ENCODE data around the gene TMEM53. TPM values are rescaled to one million over a fixed set of nuclear protein-coding genes. Genes with fewer than 3 reads are reported as not detected.

Gene TMEM53
- total RNA-seq, 2 experiments from 2014 or later: 2.5 to 2.6 TPM

DNA sequence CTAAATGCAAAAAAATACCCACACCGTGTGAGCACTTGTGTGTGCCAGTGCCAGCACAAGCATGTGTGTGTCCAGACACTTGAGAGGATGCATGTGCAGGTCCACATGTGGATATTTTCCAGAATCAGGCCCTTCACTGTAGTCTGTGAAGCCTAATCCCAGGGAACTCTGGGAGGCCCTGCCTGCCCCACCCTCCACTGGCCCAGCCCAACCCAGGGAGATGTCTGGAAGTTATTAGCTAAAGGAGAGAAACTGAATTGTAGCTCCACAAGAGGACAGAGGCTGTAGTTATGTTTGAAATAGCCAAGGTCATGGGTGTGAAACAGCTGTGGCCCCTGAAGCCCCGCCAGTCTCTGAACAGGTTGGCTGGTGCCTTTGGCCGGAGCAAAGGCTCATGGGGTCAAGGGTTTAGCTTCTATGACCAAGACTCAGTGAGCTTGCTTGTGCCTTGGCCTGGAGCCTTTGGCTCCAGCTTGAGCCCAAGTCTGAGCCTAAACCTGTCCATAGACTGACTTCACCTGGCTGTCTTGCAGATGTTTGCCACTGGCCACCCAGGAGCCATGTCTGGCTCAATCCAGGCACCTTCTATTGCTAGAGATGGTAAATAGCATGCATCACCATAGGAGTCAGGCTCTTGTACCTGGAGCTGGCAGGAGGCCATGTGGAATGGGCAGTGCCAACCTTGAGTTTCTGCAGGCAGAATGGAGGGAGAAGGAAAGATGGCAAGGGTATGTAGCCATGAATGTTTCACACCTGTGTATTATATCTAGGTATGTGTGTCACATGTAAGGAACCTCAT lies 69.9 kb downstream of the TMEM53 start:
- Mint-ChIP-seq H3K27me3 (no peaks in the 10 kb centered on the region), H3K4me3 (no peak overlapping the region), H3K27ac (no peak overlapping the region), H3K36me3 (no peaks in the 10 kb centered on the region), H3K9me3 (no peaks in the 10 kb centered on the region), H3K4me1 (no peaks in the 10 kb centered on the region)
- DNase-seq: no peak

DNA sequence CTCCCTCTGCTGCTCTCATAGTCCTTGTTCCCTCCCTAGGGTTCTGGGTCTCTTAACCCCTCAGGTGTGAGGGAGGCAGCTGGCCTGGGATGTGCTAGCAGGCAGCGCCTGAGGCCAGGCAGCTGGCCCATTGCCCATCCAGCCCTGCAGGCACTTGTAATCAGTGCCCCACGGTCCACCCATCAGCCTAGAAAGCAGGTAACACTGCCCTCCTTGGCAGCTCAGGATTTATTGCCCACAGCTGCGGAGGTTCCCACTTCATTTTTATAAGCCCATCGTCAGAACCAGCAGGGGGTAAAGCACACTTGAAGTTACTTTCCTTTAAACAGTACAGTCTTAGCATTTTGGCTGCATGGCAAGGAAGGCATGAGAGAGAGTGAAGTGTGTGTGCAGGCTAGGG lies 70.6 kb downstream of the TMEM53 start:
- no peak for DNase-seq
- Mint-ChIP-seq H3K27me3 (no peaks in the 10 kb centered on the region), H3K27ac (no peak overlapping the region), H3K4me1 (no peaks in the 10 kb centered on the region), H3K4me3 (no peak overlapping the region), H3K36me3 (no peaks in the 10 kb centered on the region), H3K9me3 (no peaks in the 10 kb centered on the region)

Other genes starting within 250 kb of the TMEM53 start
- gene ARMH1, start 233 bp upstream of the TMEM53 start, total RNA-seq: 100 to 1,000 TPM; 139 to 144 TPM
- gene RNU5D-1, start 56.7 kb upstream of the TMEM53 start, total RNA-seq: not detected
- 10 to 100 TPM; 65.0 to 71.0 TPM for gene KIF2C, start 65.4 kb upstream of the TMEM53 start, total RNA-seq
- 1,000 to 10,000 TPM; 2,658 to 2,665 TPM for gene RPS8, start 101.1 kb upstream of the TMEM53 start, total RNA-seq
- 1 to 10 TPM; 1.5 to 1.8 TPM for gene BEST4, start 113.7 kb upstream of the TMEM53 start, total RNA-seq
- 10 to 100 TPM; 53.3 to 57.1 TPM for gene PLK3, start 125.9 kb upstream of the TMEM53 start, total RNA-seq
- 1 to 10 TPM in 1 of 2 experiments, under 1 TPM in 1; 0.70 to 1.0 TPM for gene DYNLT4, start 132.9 kb upstream of the TMEM53 start, total RNA-seq
- gene BTBD19, start 134.0 kb upstream of the TMEM53 start, total RNA-seq: 1 to 10 TPM; 6.0 to 8.1 TPM
- gene PTCH2, start 168.8 kb upstream of the TMEM53 start, total RNA-seq: 1 to 10 TPM; 1.0 to 1.4 TPM

Data from activated naive CD8-positive, alpha-beta T cell treated with anti-CD3 and anti-CD28 coated beads for 36 hours (primary cell).